ENCODE data around the gene THAP4. TPM values are rescaled to one million over a fixed set of nuclear protein-coding genes. Genes with fewer than 3 reads are reported as not detected.
"Not testable (repeated sequence)": the region's sequence is repeated elsewhere in the genome, so short reads cannot be mapped to it uniquely, and the experiment has no call there.

The THAP4 gene
- total RNA-seq, 2 donors from 2014 or later = 35.0 to 42.5 TPM

DNA sequence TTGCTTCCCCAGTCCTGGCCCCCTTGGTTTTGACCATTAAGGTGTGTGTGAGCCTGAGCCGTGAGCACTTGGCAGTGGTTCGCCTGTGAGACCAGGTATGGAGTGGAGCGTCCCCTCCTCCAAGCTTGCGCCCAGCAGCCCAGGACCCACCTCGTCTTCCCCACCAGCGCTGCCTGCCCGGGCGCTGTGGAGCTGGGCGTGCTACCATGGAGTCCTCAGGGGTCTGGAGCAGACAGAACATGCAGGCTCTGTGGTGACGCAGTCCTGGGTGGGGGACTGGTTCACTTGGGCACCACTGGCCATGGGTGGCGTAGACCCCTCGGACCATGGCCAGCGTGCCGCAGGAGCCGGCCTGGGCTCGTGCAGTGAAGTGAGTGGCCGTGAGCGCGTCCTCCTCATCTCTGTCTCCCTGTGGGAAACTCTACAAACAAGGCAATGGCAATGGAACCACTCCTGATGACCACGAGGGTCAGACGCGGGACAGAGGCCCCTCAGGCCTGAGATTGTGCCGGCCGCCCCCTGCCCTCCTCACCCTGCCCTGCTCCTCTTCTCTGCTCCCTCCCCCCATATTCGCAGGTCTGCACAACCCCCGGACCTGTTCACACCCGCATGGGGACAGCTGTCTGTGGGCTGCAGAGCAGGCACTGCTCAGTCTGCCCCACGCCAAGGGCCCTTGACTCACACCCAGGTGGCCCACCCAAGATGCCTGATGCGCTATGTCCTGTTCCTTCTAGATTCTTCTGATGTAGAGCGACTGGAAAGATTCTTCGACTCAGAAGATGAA is 34.7 kb upstream of the THAP4 start:
- Mint-ChIP-seq H3K4me3 (no peak overlapping the region), H3K4me1 (no peaks in the 10 kb centered on the region), H3K27ac (no peak overlapping the region), H3K36me3 (ENCODE audit: low read depth) (peaks cover 74% of the 10 kb centered on the region), H3K9me3 (no peaks in the 10 kb centered on the region), H3K27me3 (no peaks in the 10 kb centered on the region)
- ATAC-seq (replicated peaks) = no peak

DNA sequence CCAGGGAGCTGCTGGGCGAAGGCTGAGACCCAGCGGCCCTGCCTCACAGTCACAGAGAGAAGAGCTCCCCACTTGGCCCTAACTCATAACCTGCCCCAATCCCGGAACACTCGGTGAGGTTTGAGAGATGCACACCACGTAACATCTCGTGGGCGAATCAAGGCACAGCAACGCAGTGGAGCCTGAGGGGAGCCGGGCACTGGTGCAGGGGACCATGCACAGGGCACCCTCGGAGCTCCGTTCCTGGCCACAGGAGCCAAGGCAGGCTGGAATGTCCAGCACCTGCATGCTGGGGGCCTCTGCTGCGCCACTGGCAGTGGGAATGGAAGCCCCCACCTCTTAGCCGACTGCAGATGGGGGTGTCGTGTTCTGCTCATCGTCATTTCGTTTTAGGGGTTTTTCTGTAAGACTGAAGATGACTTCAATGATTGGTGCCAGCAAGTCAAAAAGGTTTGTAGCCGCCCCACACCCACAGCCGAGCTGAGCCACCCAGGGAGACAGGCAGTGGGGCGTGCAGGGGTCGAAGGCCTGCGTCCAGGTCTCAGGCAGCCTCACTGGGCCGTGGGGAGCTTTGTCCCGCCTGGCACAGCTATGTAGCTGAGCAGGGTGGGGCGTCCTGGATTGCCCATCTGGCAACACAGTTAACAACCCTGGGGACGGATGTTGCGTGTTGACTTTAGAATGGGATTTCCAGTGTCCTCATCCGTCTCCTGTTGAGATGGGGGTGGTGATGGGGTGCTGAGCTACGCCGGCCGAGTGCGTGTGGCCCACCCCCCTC is 33.6 kb upstream of the THAP4 start:
- H3K4me3 Mint-ChIP-seq = no peak overlapping the region
- no peaks in the 10 kb centered on the region for H3K9me3 Mint-ChIP-seq
- no peak overlapping the region for H3K27ac Mint-ChIP-seq
- H3K4me1 Mint-ChIP-seq = peaks cover under 1% of the 10 kb centered on the region
- no peak for ATAC-seq (replicated peaks)
- peaks cover 70% of the 10 kb centered on the region for H3K36me3 Mint-ChIP-seq (ENCODE audit: low read depth)
- H3K27me3 Mint-ChIP-seq = no peaks in the 10 kb centered on the region

DNA sequence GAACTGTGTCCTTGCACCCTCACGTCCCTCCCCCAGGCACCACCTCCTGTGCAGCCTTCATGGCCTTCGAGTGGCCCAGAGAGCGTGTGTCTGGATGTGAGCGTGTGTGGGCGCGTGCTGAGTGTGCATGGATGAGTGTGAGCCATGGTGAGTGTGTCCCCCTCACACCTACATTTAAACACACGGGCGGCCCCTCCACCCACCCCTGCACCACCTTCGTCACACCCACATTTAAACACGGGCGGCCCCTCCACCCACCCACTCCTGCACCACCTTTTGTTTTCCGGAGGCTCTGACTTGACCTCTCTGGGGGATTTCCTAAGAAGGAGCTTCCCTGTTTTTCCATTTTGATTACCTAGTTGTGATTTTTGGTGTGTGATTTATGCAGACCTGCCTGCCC is 31.9 kb upstream of the THAP4 start:
- Mint-ChIP-seq H3K27ac (no peak overlapping the region), H3K9me3 (no peaks in the 10 kb centered on the region), H3K27me3 (no peaks in the 10 kb centered on the region), H3K36me3 (ENCODE audit: low read depth) (peaks cover 70% of the 10 kb centered on the region), H3K4me1 (peaks cover 6% of the 10 kb centered on the region), H3K4me3 (no peak overlapping the region)
- ATAC-seq (replicated peaks) = no peak

DNA sequence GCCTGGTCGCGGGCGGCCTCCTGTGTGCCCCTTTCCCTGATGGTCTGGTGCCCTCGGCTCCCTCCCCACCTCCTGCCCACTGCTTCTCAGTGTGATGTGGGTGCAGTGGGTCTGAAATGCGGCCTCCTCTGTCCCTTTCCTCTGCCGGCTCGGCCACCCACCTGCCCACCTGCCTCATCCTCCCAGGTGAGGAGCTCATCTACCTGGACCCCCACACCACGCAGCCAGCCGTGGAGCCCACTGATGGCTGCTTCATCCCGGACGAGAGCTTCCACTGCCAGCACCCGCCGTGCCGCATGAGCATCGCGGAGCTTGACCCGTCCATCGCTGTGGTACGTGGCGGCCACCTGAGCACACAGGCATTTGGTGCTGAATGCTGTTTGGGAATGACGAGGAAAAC is 31.4 kb upstream of the THAP4 start:
- H3K27me3 Mint-ChIP-seq = no peaks in the 10 kb centered on the region
- peaks cover 72% of the 10 kb centered on the region for H3K36me3 Mint-ChIP-seq (ENCODE audit: low read depth)

DNA sequence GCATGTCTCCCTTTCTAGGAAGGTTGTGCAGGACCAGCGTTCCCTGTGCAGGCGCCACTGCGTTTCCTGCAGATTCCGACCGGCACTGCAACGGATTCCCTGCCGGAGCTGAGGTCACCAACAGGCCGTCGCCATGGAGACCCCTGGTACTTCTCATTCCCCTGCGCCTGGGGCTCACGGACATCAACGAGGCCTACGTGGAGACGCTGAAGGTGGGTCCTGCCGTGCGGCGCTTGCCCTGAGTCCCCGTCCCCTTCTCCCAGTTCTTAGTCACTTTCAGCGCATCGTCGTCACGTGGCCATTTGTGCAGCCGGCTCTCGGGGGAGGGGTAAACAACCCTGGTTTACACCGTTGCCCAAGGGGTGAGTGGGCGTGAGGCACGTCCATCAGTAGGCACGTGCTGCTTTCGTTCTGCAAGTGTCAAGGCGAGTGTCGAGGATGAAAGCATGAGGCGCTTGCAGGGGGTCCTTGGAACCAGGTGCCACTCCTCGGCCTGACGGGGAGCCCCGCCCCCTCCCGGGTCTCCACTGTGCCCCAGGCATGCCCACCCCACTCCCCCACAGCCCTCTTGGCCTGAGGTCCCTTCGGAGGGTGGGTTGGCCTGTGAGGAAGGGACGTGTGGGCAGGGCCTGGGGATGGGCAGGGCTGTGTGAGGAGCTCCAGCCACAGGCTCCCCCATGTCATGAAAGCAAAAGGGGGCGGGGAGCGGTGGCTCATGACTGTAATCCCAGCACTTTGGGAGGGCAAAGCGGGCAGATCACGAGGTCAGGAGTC is 29.9 kb upstream of the THAP4 start:
- Mint-ChIP-seq H3K4me3 (peak overlapping the region; percentile 58), H3K27me3 (no peaks in the 10 kb centered on the region), H3K9me3 (no peaks in the 10 kb centered on the region), H3K4me1 (peaks cover 6% of the 10 kb centered on the region), H3K36me3 (ENCODE audit: low read depth) (peaks cover 73% of the 10 kb centered on the region), H3K27ac (no peak overlapping the region)
- ATAC-seq (replicated peaks) = no peak

More for the DNA sequence above, 31.4 kb upstream of the THAP4 start:
- H3K9me3 Mint-ChIP-seq = no peaks in the 10 kb centered on the region
- H3K27ac Mint-ChIP-seq = no peak overlapping the region
- no peak for ATAC-seq (replicated peaks)
- peaks cover 6% of the 10 kb centered on the region for H3K4me1 Mint-ChIP-seq
- no peak overlapping the region for H3K4me3 Mint-ChIP-seq

DNA sequence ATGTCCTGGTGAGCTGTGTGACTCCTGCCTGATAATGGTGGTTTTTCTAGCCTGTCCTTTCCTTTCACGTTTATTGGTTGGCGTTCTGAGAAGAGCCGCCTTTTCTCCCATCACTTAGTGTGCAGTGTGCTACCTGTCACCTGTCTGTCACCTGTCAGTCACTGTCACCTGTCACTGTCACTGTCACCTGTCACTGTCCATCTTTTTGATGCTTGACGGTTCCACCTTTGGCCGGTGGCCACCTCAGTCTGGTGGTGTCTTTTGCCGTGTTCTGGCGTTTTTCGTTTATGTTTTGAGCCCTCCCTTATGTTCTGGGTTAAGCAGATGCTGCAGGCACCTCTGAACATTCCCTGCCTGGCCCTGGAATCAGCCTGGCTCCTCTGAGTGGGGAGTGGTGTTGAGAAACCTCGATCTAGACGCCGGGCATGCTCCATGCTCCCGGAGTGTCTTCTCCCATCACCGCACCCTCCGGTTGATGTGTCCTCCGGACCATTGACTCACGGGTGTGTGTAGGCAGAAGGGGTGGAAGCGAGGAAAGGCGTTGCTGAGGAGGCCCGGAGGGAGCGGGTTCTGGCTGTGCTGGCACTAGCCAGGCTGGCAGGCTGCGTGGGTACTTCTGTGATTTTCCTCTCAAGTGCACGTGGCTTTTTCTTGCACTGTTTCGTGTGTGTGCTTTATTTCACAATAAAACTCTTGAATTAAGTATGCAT is 28.9 kb upstream of the THAP4 start:
- H3K27ac Mint-ChIP-seq = peak overlapping the region; percentile 90
- no peak for ATAC-seq (replicated peaks)

DNA sequence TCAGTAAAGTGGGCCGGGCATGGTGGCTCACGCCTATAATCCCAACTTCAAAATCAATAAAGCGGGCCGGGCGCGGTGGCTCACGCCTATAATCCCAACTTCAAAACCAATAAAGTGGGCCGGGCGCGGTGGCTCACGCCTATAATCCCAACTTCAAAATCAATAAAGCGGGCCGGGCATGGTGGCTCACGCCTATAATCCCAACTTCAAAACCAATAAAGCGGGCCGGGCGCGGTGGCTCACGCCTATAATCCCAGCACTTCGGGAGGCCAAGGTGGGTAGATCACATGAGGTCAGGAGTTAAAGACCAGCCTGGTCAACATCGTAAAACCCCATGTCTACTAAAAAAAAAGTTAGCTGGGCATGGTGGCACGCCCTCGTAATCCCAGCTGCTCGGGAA is 25.8 kb upstream of the THAP4 start:
- not testable (repeated sequence) for H3K4me1 Mint-ChIP-seq; H3K27me3 Mint-ChIP-seq; ATAC-seq (replicated peaks); H3K4me3 Mint-ChIP-seq; H3K27ac Mint-ChIP-seq; H3K9me3 Mint-ChIP-seq
- peaks cover 65% of the 10 kb centered on the region for H3K36me3 Mint-ChIP-seq (ENCODE audit: low read depth)

More for the DNA sequence above, 28.9 kb upstream of the THAP4 start:
- Mint-ChIP-seq H3K4me1 (peaks cover 6% of the 10 kb centered on the region), H3K9me3 (no peaks in the 10 kb centered on the region), H3K4me3 (peak overlapping the region; percentile 58), H3K27me3 (no peaks in the 10 kb centered on the region), H3K36me3 (ENCODE audit: low read depth) (peaks cover 73% of the 10 kb centered on the region)

DNA sequence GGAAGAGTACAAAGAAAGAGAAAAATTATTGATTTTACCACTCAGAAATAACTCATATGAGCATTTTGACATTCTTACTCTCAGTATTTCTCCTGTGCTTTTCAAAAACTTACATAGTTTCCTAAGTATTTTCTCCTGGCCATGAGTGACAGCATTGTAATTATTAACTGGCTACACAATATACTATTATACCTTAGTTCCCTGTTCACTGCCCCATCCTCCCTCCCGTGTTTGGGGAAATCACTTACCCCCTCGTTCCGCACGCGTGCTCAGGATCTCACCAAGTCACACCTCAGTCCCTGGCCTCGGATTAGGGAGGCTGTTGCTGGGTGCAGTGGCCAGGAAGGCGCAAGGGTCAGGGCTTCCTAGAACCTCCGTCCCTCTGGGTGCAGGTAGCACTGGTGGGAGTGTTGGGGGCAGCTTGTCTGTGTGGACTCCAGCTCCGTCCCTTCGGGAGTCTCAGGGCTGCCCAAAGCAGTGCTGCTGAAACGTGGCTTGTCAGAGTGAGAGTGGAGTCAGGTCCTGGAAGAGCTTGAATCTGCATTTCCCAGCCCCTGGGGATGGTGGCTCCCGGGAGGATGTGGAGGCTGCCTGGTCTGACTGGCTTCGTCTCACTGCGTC is 23.7 kb upstream of the THAP4 start:
- Mint-ChIP-seq H3K27ac (no peak overlapping the region), H3K27me3 (no peaks in the 10 kb centered on the region), H3K9me3 (no peaks in the 10 kb centered on the region), H3K36me3 (ENCODE audit: low read depth) (peaks cover 72% of the 10 kb centered on the region), H3K4me3 (no peak overlapping the region), H3K4me1 (peaks cover 10% of the 10 kb centered on the region)
- ATAC-seq (replicated peaks) = no peak

DNA sequence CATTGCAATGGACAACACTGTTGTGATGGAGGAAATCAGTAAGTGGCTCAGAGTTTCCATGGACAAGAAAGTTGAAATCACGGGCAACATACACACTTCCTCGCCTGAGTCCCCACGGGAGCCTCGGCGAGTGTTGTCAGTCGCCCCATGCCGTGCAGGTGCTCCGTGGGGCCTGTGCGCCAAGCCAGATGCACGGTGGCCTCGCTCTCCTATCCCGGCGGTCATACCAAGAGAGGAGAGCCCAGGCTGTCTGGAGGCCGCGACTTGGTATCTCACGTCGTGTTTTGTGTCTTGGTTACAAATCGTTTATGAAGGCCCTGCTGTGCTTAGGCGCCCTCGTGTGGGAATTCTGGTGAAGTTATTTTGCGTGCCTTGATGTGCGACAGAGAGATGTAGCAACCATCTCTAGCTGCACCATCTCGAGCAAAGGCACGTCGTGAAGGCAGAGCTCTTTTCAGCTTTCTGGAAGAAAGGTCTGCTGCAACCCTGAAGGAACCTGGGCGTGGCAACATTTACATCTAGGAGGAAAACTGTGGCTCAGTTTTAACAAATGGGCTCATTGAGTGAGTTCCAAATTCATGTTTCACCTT is 22.3 kb upstream of the THAP4 start:
- Mint-ChIP-seq H3K4me1 (peaks cover 4% of the 10 kb centered on the region), H3K9me3 (no peaks in the 10 kb centered on the region), H3K27ac (no peak overlapping the region), H3K27me3 (no peaks in the 10 kb centered on the region), H3K4me3 (no peak overlapping the region), H3K36me3 (ENCODE audit: low read depth) (peaks cover 79% of the 10 kb centered on the region)
- peak; percentile 28 for ATAC-seq (replicated peaks)

DNA sequence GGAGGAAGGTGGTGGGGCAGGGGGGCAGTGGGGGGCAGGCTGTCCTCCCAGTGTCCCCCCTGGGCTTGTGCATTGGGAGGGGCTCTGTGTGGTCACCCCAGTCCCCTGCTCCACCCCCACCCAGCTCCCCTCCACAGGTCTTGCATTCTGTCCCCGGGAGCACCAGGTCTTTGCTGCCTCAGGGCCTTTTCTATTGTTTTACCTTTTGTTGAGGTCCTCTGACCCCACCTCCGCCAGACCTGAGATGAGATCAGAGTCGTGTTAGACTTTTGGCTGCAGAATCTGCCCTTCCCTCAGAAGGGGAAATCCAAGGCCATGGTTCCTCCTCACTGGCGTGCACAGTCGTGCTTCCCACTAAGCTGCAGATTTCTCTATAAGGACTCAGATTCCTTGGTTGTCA is 21.3 kb upstream of the THAP4 start:
- Mint-ChIP-seq H3K36me3 (ENCODE audit: low read depth) (peaks cover 87% of the 10 kb centered on the region), H3K4me3 (no peak overlapping the region), H3K4me1 (peaks cover 4% of the 10 kb centered on the region), H3K27me3 (no peaks in the 10 kb centered on the region), H3K27ac (no peak overlapping the region), H3K9me3 (no peaks in the 10 kb centered on the region)
- no peak for ATAC-seq (replicated peaks)

DNA sequence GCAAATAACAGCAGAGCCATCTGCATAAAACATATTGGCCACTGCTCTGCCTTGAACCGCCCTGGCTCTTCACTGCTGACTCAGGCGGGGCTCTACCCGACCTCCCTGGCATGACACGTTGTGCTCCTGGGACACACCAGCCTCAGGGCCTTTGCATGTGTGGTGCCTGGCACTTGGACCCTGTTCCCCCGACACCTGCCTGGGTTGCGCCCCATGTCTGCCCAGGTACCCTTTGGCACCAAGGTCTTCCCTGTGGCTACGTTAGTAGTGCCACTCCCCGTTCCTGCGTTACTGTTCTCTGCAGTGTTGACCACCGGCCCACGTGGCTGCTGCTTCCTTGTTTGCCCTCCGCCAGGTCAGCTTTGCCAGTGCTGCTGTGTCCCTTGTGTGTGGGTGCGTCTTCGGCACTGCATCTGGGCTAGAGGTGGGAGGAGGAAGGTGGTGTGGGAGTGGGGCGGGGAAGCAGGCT is 20.9 kb upstream of the THAP4 start:
- no peak overlapping the region for H3K4me3 Mint-ChIP-seq
- H3K27me3 Mint-ChIP-seq = no peaks in the 10 kb centered on the region
- peaks cover 89% of the 10 kb centered on the region for H3K36me3 Mint-ChIP-seq (ENCODE audit: low read depth)
- peaks cover 4% of the 10 kb centered on the region for H3K4me1 Mint-ChIP-seq
- no peaks in the 10 kb centered on the region for H3K9me3 Mint-ChIP-seq
- no peak for ATAC-seq (replicated peaks)
- H3K27ac Mint-ChIP-seq = no peak overlapping the region

DNA sequence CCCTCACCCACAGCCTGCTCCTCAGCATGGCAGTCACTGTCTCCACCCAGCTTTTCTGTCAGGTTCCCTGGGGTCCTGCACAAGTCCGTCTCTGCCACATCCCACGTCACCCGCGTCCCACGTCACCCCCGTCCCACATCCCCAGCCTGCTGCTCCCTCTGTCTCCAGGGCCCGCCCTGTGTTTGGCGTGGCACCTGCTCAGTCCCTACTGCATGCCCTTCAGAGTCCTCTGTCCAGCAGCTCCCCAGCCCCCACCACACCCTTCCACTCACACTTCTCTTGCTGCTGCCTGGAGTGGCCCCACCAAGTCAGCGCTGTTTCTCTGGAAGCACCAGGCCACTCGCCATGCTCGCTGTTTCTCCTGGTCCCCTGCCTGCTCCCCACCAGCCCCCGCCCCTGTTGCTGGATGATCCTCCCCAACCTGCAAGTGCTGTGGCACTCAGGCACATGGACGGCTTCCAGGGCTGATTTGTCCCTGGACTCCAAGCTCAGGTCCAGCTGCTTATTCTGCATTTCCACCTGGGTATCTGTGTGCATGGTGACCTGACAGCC is 19.3 kb upstream of the THAP4 start:
- ATAC-seq (replicated peaks) = no peak
- Mint-ChIP-seq H3K27ac (no peak overlapping the region), H3K36me3 (ENCODE audit: low read depth) (peaks cover 92% of the 10 kb centered on the region), H3K4me1 (peaks cover 4% of the 10 kb centered on the region), H3K9me3 (no peaks in the 10 kb centered on the region), H3K4me3 (no peak overlapping the region), H3K27me3 (no peaks in the 10 kb centered on the region)

DNA sequence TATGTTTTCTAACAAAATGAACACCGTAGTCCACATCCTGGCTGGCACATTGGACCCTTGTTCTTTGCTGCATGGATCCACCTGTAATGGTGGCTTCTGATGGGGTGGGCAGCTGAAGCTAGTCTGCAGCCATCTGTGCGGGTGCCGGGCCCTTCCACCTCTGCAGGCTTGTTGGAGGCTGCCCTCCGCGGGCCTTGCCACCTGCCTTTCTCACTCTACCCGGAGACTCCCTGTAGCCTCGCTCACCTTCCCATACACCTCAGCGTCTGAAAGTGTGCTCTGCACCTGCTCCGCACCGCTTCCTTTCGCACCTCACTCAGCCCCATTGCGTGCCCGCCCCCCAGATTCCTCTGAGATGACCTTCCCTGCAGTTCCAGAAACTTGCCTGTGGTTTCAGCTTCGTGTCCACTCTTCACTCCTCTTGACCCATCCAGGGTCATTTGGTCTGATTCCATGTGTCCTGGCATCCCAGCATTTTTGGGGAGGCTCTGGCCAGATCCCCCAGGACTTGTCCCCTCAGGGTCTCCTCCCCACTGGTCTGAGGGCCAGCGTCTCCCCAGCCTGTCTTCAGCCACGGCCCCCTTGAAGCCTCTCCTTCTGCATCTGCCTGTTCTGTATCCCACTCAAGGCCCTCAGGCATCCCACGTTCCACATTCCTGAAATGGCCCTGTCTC is 18.7 kb upstream of the THAP4 start:
- ATAC-seq (replicated peaks) = no peak
- H3K36me3 Mint-ChIP-seq (ENCODE audit: low read depth) = peaks cover 92% of the 10 kb centered on the region
- H3K4me1 Mint-ChIP-seq = peaks cover 4% of the 10 kb centered on the region
- no peaks in the 10 kb centered on the region for H3K9me3 Mint-ChIP-seq
- no peak overlapping the region for H3K27ac Mint-ChIP-seq
- no peaks in the 10 kb centered on the region for H3K27me3 Mint-ChIP-seq
- H3K4me3 Mint-ChIP-seq = no peak overlapping the region
